BLaER1 treated with 17β-estradiol and CSF1 and Interleukin-3, amounts not matched to agents 10 nM and 100 nM (cell line): ENCODE results near the gene OBSCN.

Experiments used
- H3K27ac ChIP-seq, 11 experiments: shearing (Covaris generic); formaldehyde crosslinking; 2 replicates each; pipeline ENCODE4 v1.8.1; 2022
- H3K27me3 ChIP-seq, 11 experiments: shearing (Covaris generic); formaldehyde crosslinking; 2 replicates each; pipeline ENCODE4 v1.8.1; 2022
- H3K36me3 ChIP-seq, 11 experiments: shearing (Covaris generic); formaldehyde crosslinking; 2 replicates each; pipeline ENCODE4 v1.8.1; 2022
- H3K4me1 ChIP-seq, 10 experiments: shearing (Covaris generic); formaldehyde crosslinking; 2 replicates each; pipeline ENCODE4 v1.8.1; 2022
- H3K4me2 ChIP-seq, 11 experiments: shearing (Covaris generic); formaldehyde crosslinking; 2 replicates each; pipeline ENCODE4 v1.8.1; 2022
- H3K4me3 ChIP-seq, 10 experiments: shearing (Covaris generic); formaldehyde crosslinking; 2 replicates each; pipeline ENCODE4 v1.8.1; 2022
- H3K9ac ChIP-seq, 11 experiments: shearing (Covaris generic); formaldehyde crosslinking; 2 replicates each; pipeline ENCODE4 v1.8.1; 2022
- H3K9me3 ChIP-seq, 11 experiments: shearing (Covaris generic); formaldehyde crosslinking; replicated peaks in 1 of 11; 2 replicates each; pipeline ENCODE4 v1.8.1; 2022
- H4K20me1 ChIP-seq, 11 experiments: shearing (Covaris generic); formaldehyde crosslinking; 2 replicates each; pipeline ENCODE4 v1.8.1; 2022
- Cebpa-rat ChIP-seq, 11 experiments: shearing (Covaris generic); IDR thresholded peaks; 2 replicates each; pipeline ENCODE4 v1.8.1; 2022

Gene OBSCN, protein sequence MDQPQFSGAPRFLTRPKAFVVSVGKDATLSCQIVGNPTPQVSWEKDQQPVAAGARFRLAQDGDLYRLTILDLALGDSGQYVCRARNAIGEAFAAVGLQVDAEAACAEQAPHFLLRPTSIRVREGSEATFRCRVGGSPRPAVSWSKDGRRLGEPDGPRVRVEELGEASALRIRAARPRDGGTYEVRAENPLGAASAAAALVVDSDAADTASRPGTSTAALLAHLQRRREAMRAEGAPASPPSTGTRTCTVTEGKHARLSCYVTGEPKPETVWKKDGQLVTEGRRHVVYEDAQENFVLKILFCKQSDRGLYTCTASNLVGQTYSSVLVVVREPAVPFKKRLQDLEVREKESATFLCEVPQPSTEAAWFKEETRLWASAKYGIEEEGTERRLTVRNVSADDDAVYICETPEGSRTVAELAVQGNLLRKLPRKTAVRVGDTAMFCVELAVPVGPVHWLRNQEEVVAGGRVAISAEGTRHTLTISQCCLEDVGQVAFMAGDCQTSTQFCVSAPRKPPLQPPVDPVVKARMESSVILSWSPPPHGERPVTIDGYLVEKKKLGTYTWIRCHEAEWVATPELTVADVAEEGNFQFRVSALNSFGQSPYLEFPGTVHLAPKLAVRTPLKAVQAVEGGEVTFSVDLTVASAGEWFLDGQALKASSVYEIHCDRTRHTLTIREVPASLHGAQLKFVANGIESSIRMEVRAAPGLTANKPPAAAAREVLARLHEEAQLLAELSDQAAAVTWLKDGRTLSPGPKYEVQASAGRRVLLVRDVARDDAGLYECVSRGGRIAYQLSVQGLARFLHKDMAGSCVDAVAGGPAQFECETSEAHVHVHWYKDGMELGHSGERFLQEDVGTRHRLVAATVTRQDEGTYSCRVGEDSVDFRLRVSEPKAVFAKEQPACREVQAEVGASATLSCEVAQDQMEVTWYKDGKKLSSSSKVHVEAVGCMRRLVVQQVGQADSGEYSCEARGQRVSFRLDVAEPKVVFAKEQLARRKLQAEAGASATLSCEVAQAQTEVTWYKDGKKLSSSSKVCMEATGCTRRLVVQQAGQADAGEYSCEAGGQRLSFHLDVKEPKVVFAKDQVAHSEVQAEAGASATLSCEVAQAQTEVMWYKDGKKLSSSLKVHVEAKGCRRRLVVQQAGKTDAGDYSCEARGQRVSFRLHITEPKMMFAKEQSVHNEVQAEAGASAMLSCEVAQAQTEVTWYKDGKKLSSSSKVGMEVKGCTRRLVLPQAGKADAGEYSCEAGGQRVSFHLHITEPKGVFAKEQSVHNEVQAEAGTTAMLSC (N-terminal part only)

DNA sequence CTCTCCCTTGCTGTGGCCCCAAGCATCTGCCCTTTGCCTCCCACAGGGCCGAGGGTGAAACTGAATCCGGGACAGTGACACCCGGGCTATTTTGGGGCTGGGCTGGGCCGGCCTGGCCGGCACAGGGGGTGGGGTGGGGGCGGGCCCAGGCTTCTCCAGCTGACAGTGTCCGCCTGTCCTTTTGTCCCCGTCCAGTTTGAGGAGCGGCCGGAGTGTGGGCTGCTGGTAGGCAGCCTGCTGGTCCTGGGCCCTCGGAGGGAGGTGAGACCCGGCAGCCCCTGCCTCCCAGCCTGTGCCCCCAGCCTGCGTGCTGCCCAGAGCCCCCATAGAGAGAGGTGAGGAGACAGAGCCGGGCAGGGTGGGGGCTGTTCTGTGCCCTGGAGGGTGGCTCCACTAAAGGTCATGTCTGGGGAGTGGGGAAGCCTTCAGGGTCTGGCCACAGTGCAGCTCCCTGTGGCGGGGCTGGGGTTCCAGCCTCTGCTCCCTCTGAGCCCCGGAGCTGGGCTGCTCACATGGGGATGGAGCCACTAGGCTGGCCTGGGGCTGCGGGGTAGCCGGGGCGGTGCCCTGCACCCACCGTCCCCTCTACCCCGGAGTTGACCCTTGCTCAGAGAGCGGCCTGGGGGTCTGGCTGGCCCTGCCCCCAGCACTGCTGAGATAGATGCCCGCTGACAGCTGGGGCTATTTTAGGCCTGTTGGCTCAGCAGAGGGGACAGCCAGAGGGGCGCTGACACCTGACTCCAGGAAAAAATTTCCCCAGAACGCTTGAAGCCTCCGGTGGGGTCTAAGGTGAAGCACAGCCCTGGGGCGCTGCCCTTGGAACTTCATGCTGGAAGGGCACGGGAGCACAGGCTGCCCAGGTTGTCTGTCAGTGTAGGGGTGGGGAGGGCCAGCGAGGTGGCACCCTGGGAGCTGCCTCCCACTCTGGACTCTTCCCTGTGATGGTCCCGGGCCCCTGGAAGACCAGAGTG is at the start of gene OBSCN:
Gene OBSCN (plus strand): TSS at position 194 of the 971 bp plus-strand sequence. CDS start 3,740 bp downstream, outside the sequence.
- Histone ChIP-seq H3K9ac (no peak within 1 kb of the TSS), H3K27ac (no peak within 1 kb of the TSS), H3K4me1 (peaks cover 0 to 9% (median 2%) of the 10 kb centered on the region in 10 experiments; a peak in 7 of 20 replicates), H3K36me3 (no peaks in the 10 kb centered on the region), H3K27me3 (no peaks in the 10 kb centered on the region), H3K9me3 (no peaks in the 10 kb centered on the region), H4K20me1 (peaks cover 0 to 27% (median 0%) of the 10 kb centered on the region in 11 experiments; a peak in 5 of 22 replicates), H3K4me3 (no peak within 1 kb of the TSS), H3K4me2 (no peak within 1 kb of the TSS)
- TF ChIP-seq Cebpa-rat (IDR thresholded peaks at IDR 0.05) = no peak

DNA sequence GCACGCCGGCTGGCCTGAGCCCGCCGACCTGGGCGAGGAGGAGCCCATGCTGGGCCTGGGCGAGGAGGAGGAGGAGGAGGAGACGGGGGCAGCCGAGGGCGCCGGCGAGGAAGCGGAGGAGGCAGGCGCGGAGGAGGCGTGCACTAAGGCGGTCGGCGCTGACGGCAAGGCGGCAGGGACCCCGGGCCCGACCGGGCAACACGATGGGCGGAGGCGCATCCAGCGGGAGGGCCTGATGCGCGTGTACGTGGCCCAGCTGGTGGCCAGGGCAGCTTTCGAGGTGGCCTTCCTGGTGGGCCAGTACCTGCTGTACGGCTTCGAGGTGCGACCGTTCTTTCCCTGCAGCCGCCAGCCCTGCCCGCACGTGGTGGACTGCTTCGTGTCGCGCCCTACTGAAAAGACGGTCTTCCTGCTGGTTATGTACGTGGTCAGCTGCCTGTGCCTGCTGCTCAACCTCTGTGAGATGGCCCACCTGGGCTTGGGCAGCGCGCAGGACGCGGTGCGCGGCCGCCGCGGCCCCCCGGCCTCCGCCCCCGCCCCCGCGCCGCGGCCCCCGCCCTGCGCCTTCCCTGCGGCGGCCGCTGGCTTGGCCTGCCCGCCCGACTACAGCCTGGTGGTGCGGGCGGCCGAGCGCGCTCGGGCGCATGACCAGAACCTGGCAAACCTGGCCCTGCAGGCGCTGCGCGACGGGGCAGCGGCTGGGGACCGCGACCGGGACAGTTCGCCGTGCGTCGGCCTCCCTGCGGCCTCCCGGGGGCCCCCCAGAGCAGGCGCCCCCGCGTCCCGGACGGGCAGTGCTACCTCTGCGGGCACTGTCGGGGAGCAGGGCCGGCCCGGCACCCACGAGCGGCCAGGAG is 49.5 kb upstream of the OBSCN start:
- Histone ChIP-seq H3K4me3 (no peak overlapping the region), H3K4me2 (no peak overlapping the region), H4K20me1 (peaks cover 0 to 36% (median 16%) of the 10 kb centered on the region in 11 experiments; a peak in 10 of 22 replicates), H3K4me1 (peaks cover 44 to 66% (median 52%) of the 10 kb centered on the region in 10 experiments), H3K9ac (no peak overlapping the region), H3K36me3 (no peaks in the 10 kb centered on the region), H3K27me3 (no peaks in the 10 kb centered on the region), H3K9me3 (no peaks in the 10 kb centered on the region), H3K27ac (no peak overlapping the region)
- no peak for TF ChIP-seq Cebpa-rat (IDR thresholded peaks at IDR 0.05)

DNA sequence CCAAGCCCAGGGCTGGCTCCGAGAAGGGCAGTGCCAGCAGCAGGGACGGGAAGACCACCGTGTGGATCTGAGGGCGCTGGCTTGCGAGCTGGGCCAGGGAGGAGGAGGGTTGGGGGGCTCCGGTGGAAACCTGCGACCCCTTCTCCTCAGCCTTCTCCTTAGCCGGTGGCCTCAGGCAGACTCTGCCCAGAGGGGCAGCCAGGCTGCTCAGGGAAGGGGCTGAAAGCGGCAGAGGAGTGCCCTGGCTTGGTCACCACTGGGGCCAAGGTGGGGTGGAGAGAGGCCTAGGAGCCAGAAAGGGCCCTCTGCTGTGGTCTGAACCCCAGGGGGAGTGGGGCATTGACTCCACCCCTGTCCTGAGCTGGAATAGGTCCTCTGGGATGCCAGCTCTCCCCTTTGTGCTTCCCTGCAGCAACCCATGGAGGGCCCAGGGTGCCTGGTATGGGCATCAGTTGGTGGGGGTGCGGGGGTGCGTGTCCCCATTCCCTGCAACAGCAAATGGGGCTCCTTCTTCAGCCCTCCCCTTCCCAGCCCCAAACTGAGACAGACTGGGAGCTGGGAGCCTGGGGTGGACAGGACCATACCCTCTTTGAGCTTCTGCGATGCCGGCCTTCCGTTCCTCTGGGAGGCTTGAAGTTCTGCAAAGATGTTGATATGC is 48.7 kb upstream of the OBSCN start:
- no peak overlapping the region for H3K27ac ChIP-seq
- no peak for TF ChIP-seq Cebpa-rat (IDR thresholded peaks at IDR 0.05)

DNA sequence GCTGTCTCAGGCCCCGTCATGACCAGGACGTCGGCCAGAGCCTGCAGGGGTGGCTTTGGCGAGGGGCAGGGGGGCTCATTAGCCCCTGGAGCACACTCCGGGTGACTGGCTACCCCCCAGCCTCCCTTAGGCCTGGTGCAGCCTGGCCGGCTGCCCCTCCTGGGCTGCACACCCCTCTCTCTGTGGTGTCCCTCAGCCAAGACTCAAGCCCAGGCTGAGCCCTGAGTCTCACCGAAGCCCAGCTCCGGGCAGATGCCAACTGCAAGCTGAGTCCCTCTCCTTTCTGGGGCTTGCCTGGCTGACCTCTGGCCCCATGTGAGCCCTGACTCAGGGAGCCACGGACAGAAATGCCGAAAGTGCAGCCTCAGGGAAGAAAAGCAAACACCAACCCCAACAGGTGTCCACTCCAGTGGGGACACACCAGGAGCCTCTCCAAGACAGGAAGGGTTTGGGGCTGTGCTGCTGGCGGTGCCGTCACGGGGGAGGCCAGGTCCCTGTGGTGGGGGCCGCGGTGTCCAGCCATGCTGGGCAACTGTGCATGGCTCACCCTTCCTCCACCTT is 47.6 kb upstream of the OBSCN start:
- Histone ChIP-seq H3K27me3 (no peaks in the 10 kb centered on the region), H3K4me2 (no peak overlapping the region), H4K20me1 (peaks cover 0 to 20% (median 3%) of the 10 kb centered on the region in 11 experiments; a peak in 6 of 22 replicates), H3K27ac (no peak overlapping the region), H3K9ac (no peak overlapping the region), H3K36me3 (no peaks in the 10 kb centered on the region), H3K9me3 (no peaks in the 10 kb centered on the region), H3K4me1 (peaks cover 56 to 68% (median 62%) of the 10 kb centered on the region in 10 experiments), H3K4me3 (no peak overlapping the region)
- no peak for TF ChIP-seq Cebpa-rat (IDR thresholded peaks at IDR 0.05)

More for the DNA sequence above, 48.7 kb upstream of the OBSCN start:
- Histone ChIP-seq H4K20me1 (peaks cover 0 to 32% (median 14%) of the 10 kb centered on the region in 11 experiments; a peak in 10 of 22 replicates), H3K4me3 (no peak overlapping the region), H3K9ac (no peak overlapping the region), H3K9me3 (no peaks in the 10 kb centered on the region), H3K27me3 (no peaks in the 10 kb centered on the region), H3K4me2 (no peak overlapping the region), H3K4me1 (peaks cover 49 to 69% (median 59%) of the 10 kb centered on the region in 10 experiments), H3K36me3 (no peaks in the 10 kb centered on the region)

DNA sequence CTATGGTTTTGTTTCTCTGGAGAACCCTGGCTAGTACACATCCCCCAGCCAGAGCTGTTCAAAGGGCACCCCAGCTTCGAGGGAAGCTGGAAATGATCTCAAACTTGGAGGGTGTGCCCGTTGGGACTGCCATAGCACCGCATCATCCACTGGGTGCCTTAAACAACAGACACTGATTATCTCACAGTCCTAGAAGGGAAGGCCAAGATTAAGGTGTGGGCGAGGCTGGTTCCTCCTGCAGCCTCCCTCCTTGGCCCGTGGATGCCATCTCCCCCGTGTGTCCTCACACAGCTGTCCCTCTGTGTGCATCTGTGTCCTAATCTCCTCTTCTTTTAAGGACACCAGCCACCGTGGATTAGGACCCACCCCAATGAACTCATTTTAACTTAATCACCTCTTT is 46.5 kb upstream of the OBSCN start:
- TF ChIP-seq Cebpa-rat (IDR thresholded peaks at IDR 0.05) = no peak
- H3K4me2 ChIP-seq = peak overlapping the region in 6 of 11 experiments; percentile 72 to 93 (median 76); a peak in 8 of 22 replicates
- peak overlapping the region in 2 of 11 experiments; percentile 10 to 31; a peak in 1 of 22 replicates for H3K9ac ChIP-seq
- peaks cover 48 to 60% (median 51%) of the 10 kb centered on the region in 10 experiments for H3K4me1 ChIP-seq
- H3K4me3 ChIP-seq = no peak overlapping the region
- H3K27me3 ChIP-seq = no peaks in the 10 kb centered on the region
- H3K27ac ChIP-seq = 0 out of 22 replicates have a peak overlapping the region, but pooled peaks of 1 of the 11 experiments have one; percentile 62
- H3K36me3 ChIP-seq = no peaks in the 10 kb centered on the region
- no peaks in the 10 kb centered on the region for H3K9me3 ChIP-seq
- H4K20me1 ChIP-seq = peaks cover 0 to 12% (median 0%) of the 10 kb centered on the region in 11 experiments; a peak in 6 of 22 replicates

DNA sequence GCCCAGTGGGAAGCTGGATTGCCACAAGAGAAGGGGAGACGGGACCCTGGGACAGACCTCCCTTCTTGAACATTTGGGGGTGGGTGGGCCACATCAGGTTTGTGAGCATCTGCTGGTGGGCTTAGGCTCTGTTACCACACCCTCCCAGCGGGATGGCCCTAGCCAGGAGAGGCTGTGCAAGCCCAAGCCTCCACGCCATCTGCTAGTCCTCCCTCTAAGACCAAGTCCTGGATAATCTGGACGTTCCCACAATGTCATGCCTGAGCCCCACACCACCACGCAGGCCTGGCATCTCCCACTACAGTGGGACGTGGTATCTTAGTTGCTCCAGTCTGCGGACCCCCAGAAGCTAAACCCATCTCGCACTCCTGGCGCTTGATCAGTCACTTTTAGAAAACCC is 46.0 kb upstream of the OBSCN start:
- no peaks in the 10 kb centered on the region for H3K27me3 ChIP-seq
- H3K9ac ChIP-seq = peak overlapping the region in 9 of 11 experiments; percentile 15 to 65 (median 40); a peak in 13 of 22 replicates
- no peak for TF ChIP-seq Cebpa-rat (IDR thresholded peaks at IDR 0.05)
- peaks cover 0 to 12% (median 0%) of the 10 kb centered on the region in 11 experiments; a peak in 7 of 22 replicates for H4K20me1 ChIP-seq
- H3K4me3 ChIP-seq = no peak overlapping the region
- no peaks in the 10 kb centered on the region for H3K9me3 ChIP-seq
- H3K4me2 ChIP-seq = peak overlapping the region; percentile 57 to 93 (median 73)
- no peaks in the 10 kb centered on the region for H3K36me3 ChIP-seq
- H3K27ac ChIP-seq = peak overlapping the region in 9 of 11 experiments; percentile 42 to 100 (median 52); a peak in 14 of 22 replicates
- H3K4me1 ChIP-seq = peaks cover 48 to 60% (median 51%) of the 10 kb centered on the region in 10 experiments
